Middle frontal gyrus (tissue), 1 donor: ENCODE results near the gene KRT32.

Experiments used
- DNase-seq: peaks from one replicate; pipeline ENCODE4 v3.0.0-alpha.2; 2015; ENCODE audit warnings: low spot score; ENCODE audit errors: extremely low spot score

Gene KRT32

DNA sequence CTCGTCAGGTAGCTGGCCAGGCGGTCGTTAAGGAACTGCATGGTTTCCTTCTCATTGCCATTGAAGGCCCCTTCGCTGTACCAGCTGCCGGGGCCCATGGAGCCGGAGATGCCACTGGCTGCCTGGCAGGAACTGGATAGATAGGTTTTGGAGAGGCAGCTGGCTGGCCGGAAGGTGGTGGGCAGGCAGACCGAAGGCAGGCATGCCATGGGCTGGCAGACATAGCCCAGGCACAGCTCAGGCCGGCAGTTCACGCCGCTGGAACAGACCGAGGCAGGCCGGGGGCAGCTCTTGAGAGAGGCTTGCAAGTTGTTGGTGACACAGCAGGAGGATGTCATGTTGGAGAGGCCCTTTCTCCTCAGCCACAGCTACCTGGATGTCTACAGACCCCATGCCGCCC, at the start of gene KRT32:
KRT32 (minus strand) TSS at position 399 of the 400 bp plus-strand sequence; CDS start at position 338, 61 bp downstream.
- DNase-seq, result no peak

DNA sequence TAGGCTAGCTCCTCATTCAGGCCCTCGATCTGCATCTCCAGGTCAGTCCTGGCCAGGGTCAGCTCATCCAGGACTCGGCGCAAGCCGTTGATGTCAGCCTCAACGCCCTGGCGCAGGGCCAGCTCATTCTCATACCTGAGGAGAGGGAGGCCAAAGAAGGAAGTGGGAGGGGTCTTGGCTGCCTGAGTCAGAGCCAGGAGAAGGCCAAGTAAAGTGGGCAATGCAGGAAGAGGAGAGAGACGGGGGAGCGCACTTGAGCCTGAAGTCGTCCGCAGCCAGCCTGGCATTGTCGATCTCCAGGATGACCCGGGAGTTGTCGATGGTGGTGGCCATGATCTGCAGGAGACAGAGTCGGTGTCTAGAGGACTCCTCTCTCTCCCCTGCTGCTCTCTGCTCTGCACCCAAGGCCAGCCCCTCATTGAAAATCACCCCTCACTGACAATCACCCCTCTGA, 49.7 kb upstream of the KRT32 start:
- DNase-seq, result no peak

DNA sequence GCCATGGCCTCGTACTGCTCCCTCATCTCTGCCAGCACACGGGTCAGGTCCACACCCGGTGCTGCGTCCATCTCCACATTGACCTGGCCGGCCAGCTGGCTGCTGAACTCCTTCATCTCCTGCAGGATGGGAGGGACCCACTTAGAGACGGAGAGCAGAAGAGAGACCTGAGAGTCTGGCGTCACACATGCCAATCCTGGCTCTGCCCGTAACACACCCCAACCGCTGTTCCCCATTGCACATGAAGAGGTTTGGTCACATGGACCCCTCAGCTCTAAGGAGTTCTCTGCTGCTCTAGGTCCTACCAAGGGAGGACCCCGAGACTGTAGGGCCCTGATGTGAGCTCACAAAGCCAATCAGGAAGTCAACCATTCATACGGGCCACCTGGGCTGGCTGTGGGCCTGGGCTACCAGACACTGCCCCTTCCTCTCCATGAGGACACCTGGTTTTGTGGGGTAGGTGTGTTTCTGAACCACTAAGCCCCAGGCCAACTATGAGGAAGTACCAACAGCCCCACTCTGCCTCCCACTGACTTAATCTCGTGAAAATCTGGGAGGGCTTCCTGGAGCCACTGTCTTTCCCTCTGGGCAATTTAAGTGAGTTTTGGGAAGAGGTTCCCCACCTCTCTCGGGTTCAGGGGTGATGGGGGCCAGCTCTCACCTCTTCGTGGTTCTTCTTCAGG, 49.1 kb upstream of the KRT32 start:
- no peak for DNase-seq

DNA sequence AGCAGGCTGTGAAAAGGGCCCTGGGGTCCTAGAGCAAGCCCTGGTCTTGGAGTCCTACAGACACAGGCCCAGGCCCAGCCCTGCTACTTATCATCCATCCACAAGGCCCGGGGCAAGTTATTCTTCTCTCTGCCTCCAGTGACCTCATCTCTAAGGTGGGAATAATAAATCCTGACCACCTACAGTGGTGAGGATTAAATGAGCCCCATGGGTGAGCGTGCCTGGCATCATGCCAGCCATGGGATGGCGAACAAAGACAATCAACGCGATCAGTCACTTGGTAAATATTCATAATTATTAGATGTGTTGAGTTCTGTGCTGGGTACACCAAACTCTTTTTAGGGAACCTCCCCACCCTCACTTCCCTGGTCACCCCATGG, 46.0 kb upstream of the KRT32 start:
- no peak for DNase-seq

DNA sequence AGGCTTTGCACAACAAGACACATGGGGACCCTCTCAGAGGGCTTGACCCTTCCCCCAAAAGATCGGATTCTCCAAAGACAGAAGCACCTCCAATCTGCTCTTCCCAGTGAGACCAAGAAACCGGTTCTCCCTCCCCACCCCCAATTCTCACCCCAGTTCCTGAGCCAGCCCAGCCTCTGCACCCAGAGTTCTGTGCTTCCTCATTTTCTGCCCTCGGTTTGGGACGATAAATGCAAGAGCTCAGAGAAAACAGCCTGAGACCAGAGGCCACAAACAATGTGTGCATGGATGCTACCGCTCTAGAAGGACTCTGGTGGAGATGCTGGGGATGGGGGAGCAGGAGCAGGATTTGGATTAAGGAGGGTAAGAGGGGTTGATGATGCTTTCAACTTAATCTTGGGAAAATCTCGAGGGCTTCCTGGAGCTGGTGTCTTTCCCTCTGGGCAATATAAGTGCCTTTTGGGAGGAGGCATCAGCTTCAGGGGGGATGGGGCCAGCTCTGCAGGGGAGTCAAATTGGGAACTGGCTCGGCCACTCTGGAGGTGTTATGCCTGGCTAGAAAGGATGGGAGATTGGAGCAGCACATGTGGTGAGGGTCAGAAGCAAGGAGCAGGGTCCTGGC, 45.5 kb upstream of the KRT32 start:
- no peak for DNase-seq

DNA sequence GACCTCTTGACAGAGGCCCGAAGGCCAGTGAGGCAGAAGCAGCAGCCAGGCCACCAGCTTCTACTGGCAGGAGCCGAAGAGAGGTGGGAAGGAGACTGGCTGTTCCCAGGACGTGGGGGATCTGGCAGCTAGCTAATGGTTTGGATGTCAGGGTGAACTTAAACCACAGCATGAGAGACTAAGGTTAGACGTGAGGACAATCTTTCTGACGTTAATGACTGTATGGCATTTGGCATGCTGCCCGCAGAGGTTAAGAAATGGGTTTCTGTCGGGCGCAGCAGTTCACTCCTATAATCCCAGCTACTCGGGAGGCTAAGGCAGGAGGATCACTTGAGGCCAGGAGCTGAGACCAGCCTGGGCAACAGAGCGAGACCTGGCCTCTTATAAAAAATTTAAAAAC, 44.5 kb upstream of the KRT32 start:
- no peak for DNase-seq

DNA sequence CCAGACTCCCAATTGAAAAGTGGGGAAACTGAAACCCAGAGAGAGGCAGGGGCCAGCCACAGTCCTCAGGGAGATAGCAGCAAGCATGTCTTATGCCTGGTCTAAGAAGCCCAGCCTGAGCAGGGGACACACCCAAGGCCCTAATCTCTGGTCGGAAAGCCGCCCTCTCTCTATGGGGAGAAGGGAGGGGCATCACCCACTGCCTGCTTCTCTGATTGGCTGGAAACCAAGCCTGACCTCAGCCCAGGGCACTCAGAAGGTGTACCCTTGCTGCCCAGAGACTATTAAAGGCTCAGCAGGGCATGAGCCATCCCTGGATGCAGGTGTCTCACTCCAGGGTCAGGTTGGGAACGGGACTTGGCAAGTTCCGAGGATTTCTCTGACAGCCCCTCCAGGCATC, 43.9 kb upstream of the KRT32 start:
- no peak for DNase-seq

DNA sequence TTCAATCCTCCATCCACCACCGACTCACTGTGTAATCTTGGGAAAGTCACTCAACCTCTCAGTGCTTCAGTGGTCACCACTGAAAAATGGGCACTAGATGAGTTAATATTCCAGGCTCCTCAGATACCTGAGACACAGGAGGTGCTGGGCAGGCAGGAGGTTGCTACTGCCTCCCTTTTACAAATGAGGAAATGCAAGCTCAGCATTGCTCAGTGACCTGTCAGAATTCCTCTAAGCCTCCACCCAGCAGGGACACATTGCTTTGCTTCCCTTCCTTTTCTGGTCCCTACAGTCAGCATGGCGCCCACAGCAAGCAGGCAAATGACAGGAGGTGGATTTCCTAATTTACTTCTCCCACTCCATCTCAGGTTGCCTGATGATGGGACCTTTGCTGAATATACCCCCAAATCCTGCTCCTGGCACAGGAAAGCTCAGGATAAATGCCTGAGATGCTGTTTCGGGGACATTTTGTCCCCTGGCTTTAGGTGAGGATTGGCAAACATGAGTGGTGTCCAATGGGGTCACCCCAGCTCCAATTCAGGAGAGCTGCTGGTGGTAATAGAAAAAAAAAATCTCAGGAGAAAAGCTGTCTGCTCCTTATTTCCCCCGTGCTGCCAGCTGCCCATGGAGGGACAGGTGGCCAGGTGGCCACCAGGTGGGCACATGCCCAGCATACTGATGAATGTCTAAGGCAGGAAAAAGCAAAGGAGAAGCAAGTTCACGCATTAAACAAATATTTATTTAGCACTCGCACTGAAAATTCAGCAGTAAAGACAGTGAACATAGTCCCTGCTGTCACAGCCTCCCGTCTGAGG, 43.3 kb upstream of the KRT32 start:
- no peak for DNase-seq

DNA sequence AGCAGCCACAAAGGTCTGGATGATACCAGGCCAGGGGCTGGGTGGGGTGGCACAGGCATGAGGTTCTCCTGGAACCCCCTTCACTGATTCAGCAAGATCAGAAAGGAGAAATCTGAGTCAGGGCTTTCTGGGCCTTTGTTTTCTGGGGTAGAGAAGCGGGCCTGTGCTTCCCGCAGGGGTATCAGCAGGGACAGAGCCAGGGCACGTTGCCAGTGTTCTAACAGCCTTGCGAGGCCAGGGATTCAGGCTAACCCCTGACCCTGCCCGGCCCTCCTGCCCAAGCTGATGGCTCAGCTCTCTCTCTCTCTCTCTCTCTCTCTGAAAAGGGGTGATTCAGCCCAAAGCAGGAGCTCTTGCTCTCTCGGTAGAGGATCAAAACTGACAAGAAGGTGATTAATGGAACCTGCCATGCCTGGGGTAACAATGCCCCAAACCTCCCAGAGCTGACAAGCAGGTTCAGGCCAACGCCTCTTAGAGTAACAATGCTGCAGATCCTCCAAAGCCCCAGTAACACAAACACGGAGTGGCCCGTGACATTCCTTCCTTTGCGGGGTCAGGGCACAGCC, 40.2 kb upstream of the KRT32 start:
- no peak for DNase-seq

DNA sequence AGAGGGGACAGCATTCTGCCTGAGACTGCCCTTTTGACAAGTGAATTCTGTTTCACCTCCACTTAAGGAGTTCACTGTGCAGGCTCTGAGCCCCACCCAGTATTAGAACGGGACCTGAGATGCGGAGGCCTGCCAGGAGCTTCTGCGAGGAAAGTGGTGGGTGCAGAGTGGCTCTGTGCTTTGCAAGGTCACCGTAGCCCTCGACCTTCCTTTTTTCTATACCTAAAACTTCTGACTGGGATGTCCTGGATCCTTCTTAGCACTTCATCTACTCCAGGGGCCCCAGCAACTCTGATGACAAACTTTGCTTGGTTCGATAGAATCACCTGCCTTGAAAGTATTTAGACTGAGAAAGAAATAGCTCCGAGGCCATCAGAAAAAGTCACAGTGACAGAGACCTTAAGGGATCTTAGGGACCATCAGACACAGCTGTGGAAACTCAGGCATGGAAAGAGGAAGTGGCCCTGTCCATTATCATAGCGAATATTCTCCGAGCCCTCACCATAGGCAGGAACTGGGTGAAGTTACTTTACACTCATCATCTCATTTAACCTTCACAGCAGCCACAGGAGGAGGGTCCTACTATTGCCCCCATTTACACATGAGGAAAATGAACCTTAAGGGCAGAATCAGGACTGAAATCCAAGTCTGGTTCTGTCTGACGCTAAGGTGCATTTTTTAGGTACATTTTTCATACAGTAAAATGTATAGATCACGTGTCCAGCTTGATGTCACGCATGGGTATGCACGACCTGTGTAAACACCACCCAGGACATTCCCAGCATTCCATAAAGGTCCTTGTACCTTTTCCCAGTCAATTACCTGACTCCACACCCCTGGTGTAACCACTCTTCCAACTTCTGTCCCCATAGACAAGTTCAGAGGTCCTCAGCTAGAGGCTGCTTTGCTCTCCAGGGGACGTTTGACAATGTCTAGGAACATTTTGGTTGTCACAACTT, 38.9 kb upstream of the KRT32 start:
- DNase-seq, result no peak

DNA sequence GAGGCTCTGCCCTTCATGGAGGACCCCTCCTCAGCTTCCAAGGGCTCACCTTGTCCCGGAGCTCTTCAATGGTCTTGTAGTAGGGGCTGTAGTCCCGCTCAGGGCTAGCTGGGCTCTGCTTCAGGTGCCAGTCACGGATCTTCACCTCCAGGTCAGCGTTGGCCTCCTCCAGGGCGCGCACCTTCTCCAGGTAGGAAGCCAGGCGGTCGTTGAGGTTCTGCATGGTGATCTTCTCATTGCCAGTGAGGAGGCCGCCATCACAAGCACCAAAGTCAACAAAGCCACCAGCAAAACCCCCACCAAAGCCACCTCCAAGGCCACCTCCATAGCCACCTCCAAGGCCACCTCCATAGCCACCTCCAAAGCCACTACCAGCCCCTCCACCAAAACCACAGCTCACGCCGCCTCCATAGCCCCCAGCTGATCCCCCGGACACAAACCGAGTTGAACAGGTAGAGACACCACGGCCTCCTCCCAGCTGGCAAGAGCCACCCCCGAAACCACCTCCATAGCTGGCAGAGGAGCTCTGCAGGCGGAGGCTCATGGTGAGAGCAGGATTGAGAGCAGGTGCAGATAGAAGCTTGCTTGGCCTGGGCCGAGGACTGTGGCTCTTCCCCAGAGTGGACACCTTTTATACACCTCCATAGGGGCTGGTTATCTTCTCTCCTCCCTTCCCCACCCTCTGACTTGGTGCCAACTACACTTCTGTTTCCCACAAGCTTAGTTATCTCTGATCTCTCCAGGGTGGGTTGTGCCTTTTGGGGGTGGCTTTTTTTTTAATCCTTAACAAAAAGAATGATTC, 38.0 kb upstream of the KRT32 start, which contains the start of gene KRT13:
KRT13 (minus strand) TSS at position 606 of the 802 bp plus-strand sequence; CDS start at position 544, 62 bp downstream.
- no peak for DNase-seq

DNA sequence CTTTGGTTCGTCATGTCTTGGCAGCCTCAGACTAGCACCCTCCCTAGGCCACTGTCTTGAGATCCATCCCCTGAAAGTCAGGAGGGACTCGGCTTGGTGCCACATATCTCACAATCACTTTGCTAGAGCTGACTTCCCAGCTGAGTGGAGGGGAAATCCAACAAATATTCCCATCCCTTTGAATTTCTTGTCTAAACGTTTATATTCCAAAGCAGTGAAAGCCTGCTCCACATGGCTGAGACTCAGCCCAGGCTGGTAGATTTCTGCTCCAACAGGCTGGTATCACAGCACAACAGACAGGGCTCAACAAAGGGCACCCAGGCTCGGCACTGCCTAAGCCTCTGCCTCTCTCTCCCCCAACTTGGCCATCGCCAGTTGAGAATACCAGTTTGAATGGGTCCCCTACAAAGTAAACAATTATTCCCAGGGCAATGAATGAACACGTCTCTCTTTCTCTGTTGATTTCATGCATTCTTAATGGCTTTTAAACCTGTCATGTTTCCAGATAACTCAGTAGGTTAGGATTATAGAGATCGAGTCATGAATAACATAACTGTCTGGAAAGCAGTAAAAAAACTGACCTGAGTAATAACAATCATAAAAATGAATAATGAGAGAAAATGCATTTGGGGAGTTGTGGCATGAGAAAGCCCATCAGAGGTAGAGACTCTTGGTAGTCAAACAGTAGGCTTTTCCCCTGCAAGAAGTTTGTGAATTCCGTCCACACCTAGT, 37.2 kb upstream of the KRT32 start:
- DNase-seq, result no peak

DNA sequence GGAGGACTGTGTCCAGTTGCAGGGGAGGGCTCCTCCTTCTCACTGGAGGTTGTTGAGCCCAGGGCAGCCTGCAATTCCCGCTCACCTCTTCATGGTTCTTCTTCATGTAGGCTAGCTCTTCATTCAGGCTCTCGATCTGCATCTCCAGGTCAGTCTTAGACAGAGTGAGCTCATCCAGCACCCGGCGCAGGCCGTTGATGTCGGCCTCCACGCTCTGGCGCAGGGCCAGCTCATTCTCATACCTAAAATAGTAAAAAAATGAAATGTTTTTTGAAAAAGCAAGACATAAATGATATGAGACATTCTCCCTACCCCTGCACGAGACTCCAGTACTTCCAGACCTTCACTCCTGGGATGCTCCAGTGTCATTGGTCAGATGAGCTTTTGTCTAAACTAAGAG, 36.0 kb upstream of the KRT32 start:
- no peak for DNase-seq

DNA sequence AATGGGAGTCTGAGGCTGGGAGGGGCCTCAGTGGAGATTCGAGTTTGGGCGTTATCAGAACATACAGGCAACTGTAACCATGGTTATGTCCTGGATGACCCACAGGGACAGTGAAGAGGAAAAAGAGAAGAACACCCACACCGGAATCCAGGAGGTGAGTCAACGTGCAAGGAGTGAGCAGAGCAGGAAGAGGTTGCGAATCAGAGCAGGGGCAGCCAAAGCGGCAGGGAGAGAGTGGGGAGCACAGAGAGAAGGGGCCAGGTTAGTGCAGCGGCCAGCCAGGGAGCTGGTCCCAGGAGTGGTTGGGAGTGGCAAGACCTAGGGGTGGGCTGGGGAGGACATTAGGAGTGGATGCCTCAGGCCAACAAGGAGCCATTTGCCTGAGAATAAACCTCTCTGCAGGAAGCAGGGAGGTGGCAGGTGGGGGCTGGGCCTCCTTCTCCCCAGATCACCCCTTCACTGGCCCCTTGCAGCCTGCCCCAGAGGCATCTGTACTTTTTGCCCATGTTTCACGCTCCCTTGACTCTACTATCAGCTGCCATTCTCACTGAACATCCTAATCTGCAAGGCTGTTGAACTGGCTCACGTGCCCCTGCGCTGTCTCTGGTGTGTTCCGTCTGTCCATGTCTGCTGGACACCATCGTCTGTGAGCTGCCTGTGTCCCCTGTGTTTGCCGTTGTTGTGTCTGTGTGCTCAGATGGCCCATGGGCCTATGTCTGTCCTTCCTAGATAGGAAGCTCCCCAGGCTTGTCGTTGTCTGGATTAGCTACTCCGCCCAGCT, 33.1 kb upstream of the KRT32 start:
- no peak for DNase-seq

DNA sequence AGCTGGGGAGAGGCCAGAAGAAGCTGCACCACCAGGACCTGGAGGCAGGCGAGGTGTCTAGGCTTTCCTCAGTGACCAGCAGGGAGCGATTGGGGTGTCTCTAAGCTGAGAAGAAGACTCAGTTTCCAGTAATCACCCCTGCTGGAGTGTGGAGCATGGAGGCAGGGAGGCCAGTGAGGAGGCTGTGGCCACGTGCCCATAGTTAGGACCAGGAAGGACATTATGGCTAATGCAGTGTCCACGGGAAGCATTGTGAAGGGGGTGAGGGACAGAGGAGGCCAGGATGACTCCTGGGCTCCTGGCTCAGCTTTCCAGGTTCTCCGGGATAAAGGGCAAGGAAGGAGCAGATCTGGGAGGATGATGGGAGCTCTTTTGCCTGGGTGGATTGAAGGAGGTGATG, 32.5 kb upstream of the KRT32 start:
- no peak for DNase-seq

DNA sequence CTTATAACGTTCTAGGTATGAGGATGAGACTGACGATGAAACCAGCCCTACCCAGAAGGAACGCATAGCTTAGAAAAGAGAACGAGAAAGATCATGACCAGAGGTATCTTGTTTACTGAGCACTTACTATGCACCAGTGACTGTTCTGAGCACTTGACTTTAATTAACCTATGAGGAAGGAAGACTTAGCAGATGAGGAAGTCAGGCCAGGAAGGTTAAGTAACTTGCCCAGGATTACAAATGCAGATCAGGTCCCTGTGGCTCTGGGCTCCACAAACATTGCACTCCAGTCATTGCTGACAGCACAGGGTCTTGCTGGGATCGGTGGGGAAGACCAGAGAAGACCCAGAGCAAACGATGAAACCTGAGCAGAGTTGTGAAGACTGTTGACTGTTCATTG, 31.1 kb upstream of the KRT32 start:
- DNase-seq, result no peak

DNA sequence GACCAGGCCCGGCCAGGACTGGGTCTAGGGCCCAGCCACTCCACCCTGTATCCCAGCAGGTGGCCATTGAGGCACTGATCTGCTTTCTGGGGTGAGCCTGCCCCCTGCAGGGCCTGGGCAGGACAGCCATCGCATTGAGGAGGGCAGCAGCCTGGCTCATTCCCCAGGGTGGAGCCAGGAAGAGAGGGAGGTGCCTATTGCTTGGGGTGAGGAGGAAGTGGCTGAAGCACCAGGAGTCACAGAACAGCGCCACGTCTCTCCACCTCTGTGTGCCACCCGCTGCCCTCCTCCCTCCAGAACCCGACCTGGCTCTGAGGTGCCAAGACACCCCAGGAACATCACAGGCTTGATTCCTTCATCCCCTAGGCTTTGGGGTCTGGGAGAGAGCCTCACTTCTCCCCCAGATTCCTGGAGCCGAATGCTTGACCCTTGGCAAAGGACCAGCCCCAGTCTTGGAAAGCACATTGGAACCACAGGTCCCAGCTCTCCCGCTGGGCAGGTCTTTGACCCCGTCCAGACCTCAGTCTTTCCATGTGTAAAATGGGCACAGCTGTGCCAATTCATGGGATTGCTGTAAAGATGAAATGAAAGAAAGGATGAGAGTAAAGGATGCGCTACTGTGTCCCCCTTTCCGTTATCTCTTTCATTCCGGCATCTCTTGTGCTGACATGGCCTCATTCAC, 29.8 kb upstream of the KRT32 start:
- no peak for DNase-seq

DNA sequence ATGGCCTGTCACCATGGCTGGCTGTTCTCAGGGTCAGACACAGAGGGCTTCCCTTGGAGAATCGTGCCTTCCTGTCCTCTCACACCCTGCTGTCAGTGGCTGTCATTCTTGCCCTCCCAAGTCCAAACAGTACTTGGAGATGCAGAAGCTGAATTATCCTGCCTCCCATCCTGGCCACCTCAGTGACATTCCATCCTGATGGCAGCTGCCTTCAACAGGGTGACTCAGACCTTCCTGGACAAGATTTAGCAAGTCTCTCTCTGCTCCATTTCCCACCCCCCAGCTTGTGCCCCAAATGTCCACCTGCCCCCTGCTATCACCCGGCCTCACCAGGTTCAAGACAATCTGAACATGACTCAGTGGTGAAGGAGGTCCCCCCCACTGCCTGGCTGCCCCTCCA, 27.3 kb upstream of the KRT32 start:
- no peak for DNase-seq
